Nucleus accumbens (tissue), 56 donors: ENCODE results near the gene LENG1.

Experiments
- DNase-seq, 56 donors: peaks; one replicate each; lab custom pipeline; 2025; lab: John Stamatoyannopoulos, UW

LENG1 gene

GRCh38 chr19:54147676-54148075 is 11.8 kb downstream of the LENG1 start:
- no peak for DNase-seq

GRCh38 chr19:54145541-54146158 is 13.9 kb downstream of the LENG1 start:
- no peak for DNase-seq

- DNase-seq: no peak
Observed at GRCh38 chr19:54142166-54142780, 17.2 kb downstream of the LENG1 start.

- no peak for DNase-seq
Observed at GRCh38 chr19:54141356-54141755, 18.2 kb downstream of the LENG1 start.

GRCh38 chr19:54138489-54139256 is 20.8 kb downstream of the LENG1 start:
- no peak for DNase-seq

GRCh38 chr19:54137699-54138488 is 21.6 kb downstream of the LENG1 start, which contains the start of gene CNOT3:
TSS of gene CNOT3 (plus strand) at chr19:54137762. CDS start at chr19:54142979, 5,217 bp downstream.
- DNase-seq: peak in 2 of 56 donors; percentile 23 to 38

GRCh38 chr19:54136864-54137698 is 22.4 kb downstream of the LENG1 start:
- DNase-seq: peak; percentile 90 to 100 (median 100)

GRCh38 chr19:54136086-54136863 is 23.2 kb downstream of the LENG1 start:
- peak in 2 of 56 donors; percentile 29 to 40 for DNase-seq

- no peak for DNase-seq
Observed at GRCh38 chr19:54133957-54134590, 25.4 kb downstream of the LENG1 start.

GRCh38 chr19:54133312-54133956 is 26.1 kb downstream of the LENG1 start:
- peak in 15 of 56 donors; percentile 3 to 81 (median 14) for DNase-seq

GRCh38 chr19:54129617-54129996 is 29.9 kb downstream of the LENG1 start:
- DNase-seq: no peak

GRCh38 chr19:54128796-54129616 is 30.5 kb downstream of the LENG1 start:
- no peak for DNase-seq

- DNase-seq: no peak
Observed at GRCh38 chr19:54128441-54128725, 31.1 kb downstream of the LENG1 start.

GRCh38 chr19:54127688-54128440 is 31.7 kb downstream of the LENG1 start:
- no peak for DNase-seq

GRCh38 chr19:54125713-54126112 is 33.8 kb downstream of the LENG1 start:
- no peak for DNase-seq

GRCh38 chr19:54124393-54124792 is 35.1 kb downstream of the LENG1 start:
- no peak for DNase-seq

- no peak for DNase-seq
Observed at GRCh38 chr19:54123682-54124081, 35.8 kb downstream of the LENG1 start.
